Measurements from ENCODE around the gene SLC44A3. TPM values are rescaled to one million over a fixed set of nuclear protein-coding genes. Genes with fewer than 3 reads are reported as not detected.

The SLC44A3 gene
- total and polyA plus RNA-seq, 2 of the 13 experiments (the other 11 are each of a cell fraction or from before 2014, with no cell fraction given): 6.8 to 14.1 TPM

GRCh38 chr1:94926126-94926914, 106.2 kb downstream of the SLC44A3 start (continued):
- TF ChIP-seq ZNF414 (CRISPR knock-in tag; IDR thresholded peaks at IDR 0.05): 0 out of 2 replicates have a peak, but pooled peaks have one; percentile 24
- TF ChIP-seq, protein P1, sequence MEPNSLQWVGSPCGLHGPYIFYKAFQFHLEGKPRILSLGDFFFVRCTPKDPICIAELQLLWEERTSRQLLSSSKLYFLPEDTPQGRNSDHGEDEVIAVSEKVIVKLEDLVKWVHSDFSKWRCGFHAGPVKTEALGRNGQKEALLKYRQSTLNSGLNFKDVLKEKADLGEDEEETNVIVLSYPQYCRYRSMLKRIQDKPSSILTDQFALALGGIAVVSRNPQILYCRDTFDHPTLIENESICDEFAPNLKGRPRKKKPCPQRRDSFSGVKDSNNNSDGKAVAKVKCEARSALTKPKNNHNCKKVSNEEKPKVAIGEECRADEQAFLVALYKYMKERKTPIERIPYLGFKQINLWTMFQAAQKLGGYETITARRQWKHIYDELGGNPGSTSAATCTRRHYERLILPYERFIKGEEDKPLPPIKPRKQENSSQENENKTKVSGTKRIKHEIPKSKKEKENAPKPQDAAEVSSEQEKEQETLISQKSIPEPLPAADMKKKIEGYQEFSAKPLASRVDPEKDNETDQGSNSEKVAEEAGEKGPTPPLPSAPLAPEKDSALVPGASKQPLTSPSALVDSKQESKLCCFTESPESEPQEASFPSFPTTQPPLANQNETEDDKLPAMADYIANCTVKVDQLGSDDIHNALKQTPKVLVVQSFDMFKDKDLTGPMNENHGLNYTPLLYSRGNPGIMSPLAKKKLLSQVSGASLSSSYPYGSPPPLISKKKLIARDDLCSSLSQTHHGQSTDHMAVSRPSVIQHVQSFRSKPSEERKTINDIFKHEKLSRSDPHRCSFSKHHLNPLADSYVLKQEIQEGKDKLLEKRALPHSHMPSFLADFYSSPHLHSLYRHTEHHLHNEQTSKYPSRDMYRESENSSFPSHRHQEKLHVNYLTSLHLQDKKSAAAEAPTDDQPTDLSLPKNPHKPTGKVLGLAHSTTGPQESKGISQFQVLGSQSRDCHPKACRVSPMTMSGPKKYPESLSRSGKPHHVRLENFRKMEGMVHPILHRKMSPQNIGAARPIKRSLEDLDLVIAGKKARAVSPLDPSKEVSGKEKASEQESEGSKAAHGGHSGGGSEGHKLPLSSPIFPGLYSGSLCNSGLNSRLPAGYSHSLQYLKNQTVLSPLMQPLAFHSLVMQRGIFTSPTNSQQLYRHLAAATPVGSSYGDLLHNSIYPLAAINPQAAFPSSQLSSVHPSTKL (CRISPR knock-in tag; IDR thresholded peaks at IDR 0.05): no peak
- 0 out of 2 replicates have a peak, but pooled peaks have one; percentile 3 for TF ChIP-seq SP5 (CRISPR knock-in tag; IDR thresholded peaks at IDR 0.05; ENCODE audit: borderline replicate concordance, low read depth)
- TF ChIP-seq ZNF510 (CRISPR knock-in tag; IDR thresholded peaks at IDR 0.05; ENCODE audit: low read depth): no peak
- peak; percentile 29 for TF ChIP-seq STAG1 (CRISPR knock-in tag; IDR thresholded peaks at IDR 0.05)
- TF ChIP-seq RBM39 (IDR thresholded peaks at IDR 0.05; ENCODE audit: low read depth, low read length, poor library complexity, severe bottlenecking): peak; percentile 23
- peak; percentile 61 for TF ChIP-seq CTCF (CRISPR knock-in tag; IDR thresholded peaks at IDR 0.05)
- 0 out of 2 replicates have a peak, but pooled peaks have one; percentile 42 for TF ChIP-seq ZC3H13 (CRISPR knock-in tag; IDR thresholded peaks at IDR 0.05)
- no peak for TF ChIP-seq ATF7 (IDR thresholded peaks at IDR 0.05)
- TF ChIP-seq ATF7 (CRISPR knock-in tag; IDR thresholded peaks at IDR 0.05): no peak
- 0 out of 2 replicates have a peak, but pooled peaks have one; percentile 50 for TF ChIP-seq KDM2A (CRISPR knock-in tag; IDR thresholded peaks at IDR 0.05; ENCODE audit: borderline replicate concordance, low read depth)
- TF ChIP-seq HES4 (CRISPR knock-in tag; IDR thresholded peaks at IDR 0.05; ENCODE audit: borderline replicate concordance): 0 out of 2 replicates have a peak, but pooled peaks have one; percentile 49
- no peak; the same call in 1 of the 2 replicates for TF ChIP-seq HMG20B (CRISPR knock-in tag; conservative IDR thresholded peaks at IDR 0.05)
- TF ChIP-seq ZNF879 (CRISPR knock-in tag; IDR thresholded peaks at IDR 0.05): 0 out of 2 replicates have a peak, but pooled peaks have one; percentile 22
- TF ChIP-seq ZNF7 (CRISPR knock-in tag; IDR thresholded peaks at IDR 0.05): no peak
- TF ChIP-seq MIER3 (CRISPR knock-in tag; IDR thresholded peaks at IDR 0.05; ENCODE audit: borderline replicate concordance): peak; percentile 37; the same call in 1 of the 2 replicates
- TF ChIP-seq ZFP82 (CRISPR knock-in tag; IDR thresholded peaks at IDR 0.05; ENCODE audit: borderline replicate concordance): no peak; the same call in 1 of the 2 replicates
- TF ChIP-seq ZBTB42 (CRISPR knock-in tag; IDR thresholded peaks at IDR 0.05): peak; percentile 39; the same call in 1 of the 2 replicates
- TF ChIP-seq ZNF569 (CRISPR knock-in tag; IDR thresholded peaks at IDR 0.05; ENCODE audit: borderline replicate concordance): 0 out of 2 replicates have a peak, but pooled peaks have one; percentile 15
- 0 out of 2 replicates have a peak, but pooled peaks have one; percentile 14 for TF ChIP-seq FOXC1 (CRISPR knock-in tag; IDR thresholded peaks at IDR 0.05; ENCODE audit: borderline replicate concordance)
- 0 out of 2 replicates have a peak, but pooled peaks have one; percentile 21 for TF ChIP-seq FLYWCH1 (CRISPR knock-in tag; IDR thresholded peaks at IDR 0.05)

Measured in HepG2 (cell line).